ENCODE measurements around the gene RBMS1. TPM values are rescaled to one million over a fixed set of nuclear protein-coding genes. Genes with fewer than 3 reads are reported as not detected.

Gene RBMS1
- total RNA-seq, 4 donors from 2014 or later: 50.2 to 62.3 (median 59.1) TPM

DNA sequence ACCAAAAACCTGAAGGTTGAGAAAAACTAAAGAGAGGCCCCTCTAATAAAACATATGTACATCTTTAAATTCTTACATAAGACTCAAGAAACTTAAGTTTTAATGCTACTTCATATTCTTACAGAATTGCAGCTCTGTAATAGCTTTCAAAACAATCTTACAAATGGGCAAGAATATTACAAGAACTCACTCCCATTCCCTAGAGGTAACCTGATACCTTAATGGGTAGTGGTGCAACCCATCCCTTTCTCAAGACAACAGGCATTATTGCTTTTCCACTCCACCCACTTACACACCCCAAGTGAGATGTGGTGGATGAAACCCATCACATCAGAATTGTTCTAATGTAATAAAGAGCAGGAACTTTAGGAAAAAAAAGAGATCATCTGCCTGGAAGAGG, 103.7 kb downstream of the RBMS1 start:
- DNase-seq (ENCODE audit: low spot score in 2 of 2): no peak
- H3K4me3 ChIP-seq (ENCODE audit: low read depth, poor library complexity, severe bottlenecking): no peak overlapping the region
- no peak for TF ChIP-seq POLR2A (IDR thresholded peaks at IDR 0.05)
- TF ChIP-seq, protein P1, sequence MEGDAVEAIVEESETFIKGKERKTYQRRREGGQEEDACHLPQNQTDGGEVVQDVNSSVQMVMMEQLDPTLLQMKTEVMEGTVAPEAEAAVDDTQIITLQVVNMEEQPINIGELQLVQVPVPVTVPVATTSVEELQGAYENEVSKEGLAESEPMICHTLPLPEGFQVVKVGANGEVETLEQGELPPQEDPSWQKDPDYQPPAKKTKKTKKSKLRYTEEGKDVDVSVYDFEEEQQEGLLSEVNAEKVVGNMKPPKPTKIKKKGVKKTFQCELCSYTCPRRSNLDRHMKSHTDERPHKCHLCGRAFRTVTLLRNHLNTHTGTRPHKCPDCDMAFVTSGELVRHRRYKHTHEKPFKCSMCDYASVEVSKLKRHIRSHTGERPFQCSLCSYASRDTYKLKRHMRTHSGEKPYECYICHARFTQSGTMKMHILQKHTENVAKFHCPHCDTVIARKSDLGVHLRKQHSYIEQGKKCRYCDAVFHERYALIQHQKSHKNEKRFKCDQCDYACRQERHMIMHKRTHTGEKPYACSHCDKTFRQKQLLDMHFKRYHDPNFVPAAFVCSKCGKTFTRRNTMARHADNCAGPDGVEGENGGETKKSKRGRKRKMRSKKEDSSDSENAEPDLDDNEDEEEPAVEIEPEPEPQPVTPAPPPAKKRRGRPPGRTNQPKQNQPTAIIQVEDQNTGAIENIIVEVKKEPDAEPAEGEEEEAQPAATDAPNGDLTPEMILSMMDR (IDR thresholded peaks at IDR 0.05): no peak
- intact Hi-C loops (cut with DNase I; ENCODE audit: low total_unique reads): no loop called here

DNA sequence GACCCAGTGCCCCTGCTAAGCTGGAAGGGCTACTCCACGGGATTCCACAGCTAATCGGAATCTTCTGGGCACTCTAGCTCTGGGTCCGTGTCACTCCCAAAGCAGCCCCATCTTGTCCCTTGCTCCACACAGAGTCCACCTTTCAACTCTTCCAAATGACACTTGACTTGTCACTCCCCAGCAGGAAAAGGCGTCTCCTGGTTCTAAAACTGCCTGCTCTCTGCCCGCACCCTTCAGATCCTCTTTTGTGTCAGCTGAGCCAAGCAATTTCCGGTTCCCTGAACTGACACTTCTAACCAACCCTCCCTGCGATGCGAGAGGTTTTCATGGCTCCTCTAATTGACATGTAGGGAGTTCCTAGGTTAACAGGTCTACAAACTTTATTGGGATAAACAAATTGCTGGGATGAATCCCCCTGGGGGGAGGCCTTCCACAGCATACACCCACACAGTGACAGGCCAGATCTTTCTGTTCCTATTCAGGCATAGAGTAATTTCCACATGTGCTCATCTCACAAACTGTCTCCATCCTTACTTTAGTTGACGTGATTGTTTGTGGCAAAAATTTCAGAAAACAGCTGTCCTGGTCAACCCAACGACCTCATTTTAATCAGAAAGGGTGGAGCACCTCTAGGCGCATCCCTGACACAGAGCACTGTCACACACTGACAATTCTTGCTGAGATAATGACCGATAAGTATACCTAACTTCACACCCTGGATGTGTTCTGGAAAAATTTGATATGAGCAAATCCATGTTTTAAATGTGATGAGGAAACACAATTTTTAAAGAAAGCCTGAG, 104.9 kb downstream of the RBMS1 start:
- no peak for TF ChIP-seq POLR2A (IDR thresholded peaks at IDR 0.05)
- TF ChIP-seq, protein P1 (IDR thresholded peaks at IDR 0.05): no peak
- intact Hi-C loops (cut with DNase I; ENCODE audit: low total_unique reads): no loop called here
- peak; percentile 68 to 87 for DNase-seq (ENCODE audit: low spot score in 2 of 2)
- no peak overlapping the region for H3K4me3 ChIP-seq (ENCODE audit: low read depth, poor library complexity, severe bottlenecking)
- 40 to 54% methylated on average over 12 of the region's 12 CpGs for WGBS, 2 donors

DNA sequence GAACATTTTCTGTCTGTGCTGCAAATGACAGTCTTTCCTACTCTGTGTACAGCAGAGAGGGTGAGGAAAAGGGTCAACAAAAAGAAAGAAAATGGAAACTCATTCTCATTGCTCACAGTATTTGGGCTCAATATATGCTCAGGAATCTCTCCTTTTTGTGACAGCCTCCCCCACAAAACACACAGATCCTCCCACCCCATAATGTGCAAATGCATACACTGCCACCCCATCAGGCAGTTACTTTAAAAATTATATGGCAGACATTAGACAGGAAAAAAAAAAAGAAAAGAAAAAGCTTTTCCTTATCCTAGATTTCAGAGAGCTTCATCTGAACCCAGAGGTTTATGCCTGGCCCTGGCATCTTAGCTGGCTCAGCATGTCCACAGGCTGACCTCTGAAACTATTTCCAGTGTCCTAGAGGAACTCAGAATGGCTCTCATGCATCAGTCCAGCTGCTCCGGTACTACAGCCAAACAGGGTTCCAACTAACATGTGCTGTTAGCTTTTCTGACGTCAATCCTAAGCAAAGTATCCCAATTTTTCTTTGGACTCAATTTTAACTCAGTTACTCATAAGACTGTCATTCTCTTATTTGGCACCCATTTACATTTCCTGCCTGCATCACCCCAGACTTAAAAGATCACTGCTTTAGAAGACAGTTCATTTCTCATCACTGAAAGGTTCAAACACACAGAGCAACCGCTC, 105.9 kb downstream of the RBMS1 start:
- 24 to 32% methylated on average over 3 of the region's 3 CpGs for WGBS, 2 donors
- intact Hi-C loops (cut with DNase I; ENCODE audit: low total_unique reads): no loop called here
- TF ChIP-seq, protein P1 (IDR thresholded peaks at IDR 0.05): no peak
- no peak for TF ChIP-seq POLR2A (IDR thresholded peaks at IDR 0.05)
- DNase-seq (ENCODE audit: low spot score in 2 of 2): peak in 1 of 2 donors; percentile 78
- no peak overlapping the region for H3K4me3 ChIP-seq (ENCODE audit: low read depth, poor library complexity, severe bottlenecking)

DNA sequence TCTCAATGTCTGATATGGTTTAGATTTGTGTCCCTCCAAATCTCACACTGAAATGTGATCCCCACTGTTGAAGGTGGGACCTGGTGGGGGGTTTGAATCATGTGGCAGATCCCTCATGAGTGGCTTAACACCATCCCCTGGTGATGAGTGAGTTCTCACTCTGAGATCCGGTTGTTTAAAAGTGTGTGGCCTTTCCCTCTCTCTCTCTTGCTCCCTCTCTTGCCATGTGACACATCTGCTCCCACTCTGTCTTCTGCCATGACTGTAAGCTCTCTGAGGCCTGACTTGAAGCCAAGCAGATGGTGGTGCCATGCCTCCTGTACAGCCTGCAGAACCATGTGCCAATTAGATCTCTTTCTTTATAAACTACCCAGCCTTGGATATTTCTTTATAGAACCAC, 108.8 kb downstream of the RBMS1 start:
- intact Hi-C loops (cut with DNase I; ENCODE audit: low total_unique reads): no loop called here
- H3K4me3 ChIP-seq (ENCODE audit: low read depth, poor library complexity, severe bottlenecking): no peak overlapping the region
- WGBS, 2 donors: 67 to 73% methylated on average over 1 of the region's 1 CpG
- TF ChIP-seq POLR2A (IDR thresholded peaks at IDR 0.05): no peak
- TF ChIP-seq, protein P1 (IDR thresholded peaks at IDR 0.05): no peak
- DNase-seq (ENCODE audit: low spot score in 2 of 2): no peak

DNA sequence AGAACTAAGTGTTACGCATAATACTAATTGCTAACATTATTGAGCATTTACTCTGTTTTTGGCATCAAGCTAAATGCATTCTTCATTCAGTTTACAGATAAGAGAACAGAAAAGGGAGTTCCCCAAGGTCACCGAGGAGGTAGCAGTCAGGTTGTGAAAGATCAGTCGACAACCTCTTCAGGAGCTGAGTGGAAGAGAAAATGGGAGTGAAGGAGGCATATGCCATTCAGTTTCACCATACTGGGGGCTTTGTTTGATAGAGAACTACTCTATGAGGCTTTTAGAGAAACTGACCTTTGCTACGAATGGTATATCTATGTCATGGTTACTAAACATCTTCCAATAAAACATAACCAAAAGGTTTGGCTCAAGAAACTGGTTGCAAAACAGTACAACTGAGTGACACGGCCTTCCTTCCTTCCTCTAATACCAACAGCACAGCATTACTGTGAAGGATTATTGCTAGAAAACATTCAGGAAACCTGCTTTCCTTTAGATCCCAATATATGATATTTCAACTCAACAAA, 112.1 kb downstream of the RBMS1 start:
- WGBS, 2 donors: 24 to 26% methylated on average over 5 of the region's 5 CpGs

More for the DNA sequence above, 112.1 kb downstream of the RBMS1 start:
- DNase-seq (ENCODE audit: low spot score in 2 of 2): no peak
- TF ChIP-seq, protein P1 (IDR thresholded peaks at IDR 0.05): no peak
- no peak for TF ChIP-seq POLR2A (IDR thresholded peaks at IDR 0.05)
- intact Hi-C loops (cut with DNase I; ENCODE audit: low total_unique reads): no loop called here
- no peak overlapping the region for H3K4me3 ChIP-seq (ENCODE audit: low read depth, poor library complexity, severe bottlenecking)

Data from lower leg skin (tissue), 4 donors.